Measurements from ENCODE around the gene GRK5.
"Not testable (repeated sequence)": the region's sequence is repeated elsewhere in the genome, so short reads cannot be mapped to it uniquely, and the experiment has no call there.

The GRK5 gene

DNA sequence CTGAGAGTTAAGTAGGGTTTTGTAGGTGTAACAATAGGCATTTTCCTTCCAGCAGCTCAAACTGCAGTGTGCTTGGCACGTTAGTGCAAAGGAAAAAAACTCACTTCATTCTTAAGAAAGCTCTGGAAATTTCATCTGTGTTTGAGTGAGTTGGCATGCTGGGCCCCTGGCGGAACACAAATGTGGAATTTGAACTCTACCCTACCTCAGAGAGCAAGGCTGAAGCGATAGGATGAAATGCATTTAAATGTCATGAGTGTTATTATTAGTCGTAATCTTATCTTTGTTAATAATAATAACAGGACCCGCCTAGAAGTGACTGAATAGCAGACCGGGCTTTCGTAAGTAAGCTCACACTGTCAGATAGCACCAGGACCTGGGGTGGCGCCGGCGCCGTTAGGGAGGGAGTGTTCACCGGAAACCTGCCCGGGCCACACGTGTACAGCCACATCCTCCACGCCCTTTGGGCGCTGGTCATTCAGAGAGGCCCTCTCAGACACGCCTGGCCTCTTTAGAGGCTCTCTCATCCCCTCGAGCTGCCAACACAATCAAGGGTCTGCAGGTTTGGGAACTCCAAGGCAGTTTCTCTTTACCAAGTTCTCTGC lies 63.5 kb downstream of the GRK5 start:
- DNase-seq (ENCODE audit: insufficient read length, low spot score) (no peak), FAIRE-seq (no peak)

DNA sequence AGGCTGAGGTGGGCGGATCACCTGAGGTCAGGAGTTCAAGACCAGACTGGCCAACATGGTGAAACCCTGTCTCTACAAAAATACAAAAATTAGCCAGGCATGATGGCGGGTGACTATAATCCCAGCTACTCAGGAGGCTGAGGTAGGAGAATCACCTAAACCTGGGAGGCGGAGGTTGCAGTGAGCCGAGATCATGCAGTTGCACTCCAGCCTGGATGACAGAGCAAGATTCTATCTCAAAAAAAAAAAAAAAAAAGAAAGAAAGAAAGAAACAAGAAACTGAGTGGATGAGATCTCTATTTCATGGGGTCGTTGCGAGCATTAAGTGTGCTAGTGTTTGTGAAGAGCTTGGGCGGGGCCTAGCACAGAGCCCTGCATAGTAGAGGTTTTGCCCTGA lies 65.0 kb downstream of the GRK5 start:
- DNase-seq (ENCODE audit: insufficient read length, low spot score); FAIRE-seq: not testable (repeated sequence)

DNA sequence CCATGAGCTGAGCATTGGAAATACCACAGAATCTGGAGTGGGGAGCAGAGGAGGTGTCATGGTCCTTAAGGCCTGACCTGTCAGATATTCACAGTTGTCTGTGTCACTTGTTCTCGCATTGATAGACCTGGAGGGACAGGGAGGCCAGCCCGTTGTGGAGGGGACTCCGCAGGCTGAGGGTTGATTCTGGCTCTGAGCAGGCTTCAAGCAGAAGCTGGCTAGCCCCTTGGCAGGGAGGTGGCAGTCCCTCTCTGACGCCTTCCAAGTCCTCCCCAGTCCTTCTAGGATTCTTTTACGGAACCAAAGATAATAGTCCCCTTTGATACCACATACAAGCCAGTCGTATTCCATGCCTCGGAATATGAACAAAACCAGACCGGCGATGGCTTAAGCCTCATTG lies 65.4 kb downstream of the GRK5 start:
- DNase-seq (ENCODE audit: insufficient read length, low spot score), result no peak
- FAIRE-seq, result no peak

DNA sequence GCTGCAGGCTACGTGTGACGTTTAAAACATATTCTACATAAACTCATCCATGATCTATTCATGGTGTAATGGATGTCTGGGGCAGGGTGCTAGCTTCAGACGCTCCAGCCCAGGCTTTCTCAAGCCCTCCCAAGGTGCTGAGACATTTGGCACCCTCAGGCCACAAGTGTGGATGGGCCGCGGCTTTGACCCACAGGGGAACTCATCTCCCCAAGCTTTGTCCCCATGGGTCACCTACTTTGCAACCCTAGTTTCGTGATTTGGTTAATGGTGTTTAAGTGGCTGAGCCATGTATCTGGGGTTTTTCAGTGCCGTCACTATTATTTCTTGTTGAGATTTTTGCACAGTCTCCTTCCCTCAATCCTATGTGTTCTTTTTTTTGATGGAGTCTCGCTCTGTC lies 66.0 kb downstream of the GRK5 start:
- DNase-seq (ENCODE audit: insufficient read length, low spot score) (no peak), FAIRE-seq (no peak)

DNA sequence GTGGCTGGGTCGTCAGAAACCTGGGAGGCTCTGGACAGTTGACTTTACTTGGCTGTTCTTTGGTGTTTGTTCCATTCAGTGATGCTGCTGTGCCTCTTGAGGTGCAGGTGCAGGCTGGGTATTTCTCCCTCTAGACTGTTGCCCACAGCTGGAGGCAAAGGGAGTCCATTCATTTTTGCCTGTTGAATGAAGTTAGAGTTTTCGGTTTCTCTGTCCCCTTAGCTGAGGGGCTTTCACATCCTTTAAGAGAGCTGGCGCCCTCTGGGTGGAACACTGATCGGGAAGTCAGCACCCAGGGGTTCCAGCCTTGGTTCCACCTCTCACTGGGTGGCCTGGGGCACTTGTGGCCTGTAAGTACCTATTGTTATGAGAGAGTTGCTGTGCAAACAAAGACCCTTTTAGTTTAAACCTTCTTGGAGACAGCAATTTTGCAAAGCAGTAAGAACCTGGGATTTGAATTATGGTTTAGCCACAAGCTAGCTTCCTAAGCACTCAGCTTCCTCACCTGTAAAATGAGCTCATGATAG lies 67.2 kb downstream of the GRK5 start:
- FAIRE-seq (no peak), DNase-seq (ENCODE audit: insufficient read length, low spot score) (no peak)

DNA sequence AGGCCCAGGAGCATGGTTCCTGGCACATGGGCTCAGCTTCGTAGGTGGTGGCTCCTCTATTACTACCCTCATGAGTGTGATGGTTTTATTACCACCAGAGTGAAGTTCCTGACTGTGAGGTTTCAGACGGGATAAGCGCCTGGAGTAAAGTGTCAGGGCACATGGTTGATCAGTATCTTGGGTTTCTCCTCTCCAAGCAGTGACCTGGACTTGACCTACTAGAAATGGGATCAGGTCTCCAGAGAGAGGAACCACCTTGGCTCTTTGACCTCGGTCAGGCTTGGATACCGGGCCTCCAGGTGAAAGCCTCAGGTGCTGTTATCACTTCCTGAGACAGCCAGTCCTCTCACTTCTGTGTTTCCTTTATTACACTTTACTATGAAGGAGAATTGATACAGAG lies 67.7 kb downstream of the GRK5 start:
- DNase-seq (ENCODE audit: insufficient read length, low spot score), result no peak
- FAIRE-seq, result no peak

DNA sequence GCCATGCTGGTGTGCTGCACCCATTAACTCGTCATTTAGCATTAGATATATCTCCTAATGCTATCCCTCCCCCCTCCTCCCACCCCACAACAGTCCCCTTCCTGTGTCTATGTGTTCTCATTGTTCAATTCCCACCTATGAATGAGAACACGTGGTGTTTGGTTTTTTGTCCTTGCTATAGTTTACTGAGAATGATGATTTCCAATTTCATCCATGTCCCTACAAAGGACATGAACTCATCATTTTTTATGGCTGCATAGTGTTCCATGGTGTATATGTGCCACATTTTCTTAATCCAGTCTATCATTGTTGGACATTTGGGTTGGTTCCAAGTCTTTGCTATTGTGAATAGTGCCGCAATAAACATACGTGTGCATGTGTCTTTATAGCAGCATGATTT lies 68.8 kb downstream of the GRK5 start:
- not testable (repeated sequence) for FAIRE-seq; DNase-seq (ENCODE audit: insufficient read length, low spot score)

DNA sequence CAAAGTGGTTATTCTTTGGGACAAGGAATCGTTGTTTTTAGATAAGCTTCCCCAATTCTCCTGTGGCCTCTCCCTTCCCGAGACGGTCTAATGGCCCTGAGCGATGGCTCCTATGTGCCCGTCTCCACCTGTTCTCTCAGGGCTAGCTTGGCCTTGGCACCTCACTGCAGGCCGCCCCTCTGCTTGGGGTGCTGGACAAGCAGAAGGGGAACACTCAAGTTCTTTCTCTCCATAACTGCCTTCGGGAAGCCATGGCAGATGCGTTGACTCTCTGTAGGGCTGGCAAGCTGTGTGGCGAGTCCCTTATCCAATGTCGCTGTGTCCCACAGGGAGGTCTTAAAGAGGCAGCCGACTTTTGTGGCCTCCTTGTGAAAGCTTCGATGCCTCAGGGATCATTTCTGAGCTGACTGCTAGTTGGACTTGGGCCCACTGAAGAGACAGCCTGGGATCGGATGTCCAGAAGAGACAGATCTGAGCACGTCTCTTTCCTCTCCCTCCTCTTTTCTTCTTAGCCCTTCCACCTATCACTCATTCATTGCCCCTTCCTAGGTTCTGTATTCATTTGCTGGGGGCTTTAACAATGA lies 70.8 kb downstream of the GRK5 start:
- no peak for FAIRE-seq
- DNase-seq (ENCODE audit: insufficient read length, low spot score), result no peak

DNA sequence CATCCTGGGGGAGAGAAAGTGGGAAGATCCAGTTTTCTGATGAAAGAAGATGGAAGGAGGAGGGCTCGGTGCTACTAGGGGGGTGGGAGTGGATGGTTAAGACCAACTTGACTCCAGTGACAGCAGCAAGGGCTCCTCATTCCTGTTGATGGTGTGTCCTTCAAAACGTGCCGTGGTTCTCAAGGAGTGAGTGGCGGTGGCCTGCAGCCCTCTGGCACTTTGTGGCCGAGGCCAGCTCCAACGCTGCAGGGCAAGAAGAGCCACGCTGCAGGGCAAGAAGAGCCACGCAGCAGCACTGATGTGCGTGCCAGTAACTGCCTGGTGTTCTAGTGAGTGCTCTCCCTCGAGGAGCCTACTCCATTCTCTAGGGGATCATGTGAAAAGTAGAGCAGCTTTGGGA lies 72.1 kb downstream of the GRK5 start:
- no peak for FAIRE-seq
- no peak for DNase-seq (ENCODE audit: insufficient read length, low spot score)

DNA sequence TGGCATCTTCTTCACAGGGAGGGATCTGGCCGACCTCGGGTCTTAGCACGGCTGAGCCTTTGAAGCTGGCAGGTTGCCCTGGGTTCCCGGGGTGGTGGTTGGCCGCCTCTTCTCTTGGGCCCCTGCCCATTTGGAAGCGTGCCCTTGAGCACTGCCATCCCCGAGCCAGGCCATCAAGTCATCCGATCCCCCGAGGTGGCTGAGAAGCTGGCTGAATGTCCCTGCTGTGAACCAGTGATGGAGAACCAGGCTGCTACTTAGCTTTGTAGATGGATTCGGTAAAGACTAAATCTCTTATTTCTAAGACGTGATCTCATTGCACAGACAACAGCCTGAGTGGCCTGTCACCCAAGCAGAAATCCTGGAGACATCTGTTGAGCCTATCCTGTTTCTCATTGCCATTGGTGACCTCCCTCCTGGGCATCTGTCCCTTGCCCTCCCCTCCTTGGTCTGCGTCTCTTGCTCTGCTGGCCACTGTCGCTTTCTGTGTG lies 74.3 kb downstream of the GRK5 start:
- FAIRE-seq, result no peak

DNA sequence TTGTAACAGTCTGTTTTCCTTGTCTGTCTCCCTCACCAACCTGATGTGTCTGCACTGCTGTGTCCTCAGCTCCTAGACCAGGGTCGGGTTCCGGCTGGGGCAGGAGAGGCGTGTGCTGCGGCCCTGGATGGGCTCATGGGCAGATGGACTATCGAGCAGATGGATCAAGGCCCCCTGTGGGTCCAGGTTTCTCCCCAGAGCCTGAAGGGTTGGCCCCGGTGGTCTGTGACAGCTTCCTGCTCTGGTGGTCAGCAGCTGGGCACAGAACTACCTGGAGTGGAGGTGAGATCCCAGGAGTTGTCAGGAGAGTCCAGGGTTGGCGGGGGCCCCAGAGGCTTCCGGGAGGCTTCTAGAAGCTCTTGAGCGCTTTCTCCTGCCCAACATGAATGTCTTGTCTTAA lies 75.1 kb downstream of the GRK5 start:
- no peak for FAIRE-seq

More for the DNA sequence above, 74.3 kb downstream of the GRK5 start:
- no peak for DNase-seq (ENCODE audit: insufficient read length, low spot score)

DNA sequence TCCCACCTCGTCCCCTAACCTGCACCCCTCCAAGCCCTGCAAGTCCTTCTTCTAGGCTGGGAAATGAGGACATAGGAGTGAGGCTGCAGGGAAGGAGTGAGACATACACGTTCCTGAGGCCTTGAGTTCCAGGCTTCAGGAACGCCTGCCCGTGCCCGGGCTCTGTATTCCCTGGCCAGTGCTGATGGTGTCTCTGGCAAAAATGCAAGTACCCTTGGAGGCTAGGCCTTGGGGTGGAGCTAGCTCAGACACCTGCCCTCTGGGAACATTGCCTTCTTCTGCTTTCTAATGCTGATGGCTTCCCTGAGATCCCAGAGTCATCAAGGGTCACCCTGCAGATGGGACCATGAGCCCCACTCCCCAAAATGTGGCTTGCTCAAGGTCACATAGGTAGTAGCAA lies 76.0 kb downstream of the GRK5 start:
- DNase-seq (ENCODE audit: insufficient read length, low spot score), result no peak
- no peak for FAIRE-seq

More for the DNA sequence above, 75.1 kb downstream of the GRK5 start:
- no peak for DNase-seq (ENCODE audit: insufficient read length, low spot score)

DNA sequence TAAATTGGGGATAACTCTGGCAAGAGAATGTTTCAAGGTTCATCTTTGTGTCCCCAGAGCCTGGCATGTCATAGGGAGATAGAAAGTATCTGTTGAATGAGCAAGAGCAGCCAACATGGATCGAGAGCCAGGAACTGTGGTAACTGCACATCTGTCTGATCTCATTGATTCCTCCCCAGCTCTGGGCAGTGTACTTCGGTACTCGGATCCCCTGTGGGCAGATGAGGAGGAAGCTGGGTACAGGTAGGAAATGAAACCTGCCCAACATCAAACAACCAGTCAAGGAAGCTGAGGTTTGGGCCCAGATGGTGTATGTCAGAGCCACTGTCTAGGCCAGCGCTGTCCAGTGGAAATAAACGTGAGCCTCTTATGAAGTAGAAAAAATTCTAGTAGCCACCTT lies 76.4 kb downstream of the GRK5 start:
- DNase-seq (ENCODE audit: insufficient read length, low spot score) (no peak), FAIRE-seq (no peak)

DNA sequence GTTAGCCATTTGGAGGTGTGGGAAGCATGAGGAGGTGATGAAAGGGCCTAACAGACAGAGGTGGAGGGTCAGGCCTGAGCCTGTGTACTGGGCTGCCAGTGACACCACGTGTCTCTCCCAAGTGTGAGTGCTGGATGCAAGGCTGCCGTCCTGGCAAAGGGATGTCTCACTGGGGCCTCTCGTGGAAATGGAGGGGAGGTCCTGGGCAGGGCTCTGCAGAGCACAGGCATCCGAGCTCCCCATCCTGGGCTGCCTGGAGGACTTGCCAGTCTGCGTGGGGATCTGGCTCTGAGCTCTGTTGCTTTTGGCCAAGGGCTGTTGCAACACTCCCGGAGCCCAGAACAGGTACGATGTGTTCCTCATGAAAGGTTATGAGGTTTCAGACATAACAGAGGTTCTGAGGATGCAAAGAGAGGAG lies 77.3 kb downstream of the GRK5 start:
- FAIRE-seq (no peak), DNase-seq (ENCODE audit: insufficient read length, low spot score) (no peak)

DNA sequence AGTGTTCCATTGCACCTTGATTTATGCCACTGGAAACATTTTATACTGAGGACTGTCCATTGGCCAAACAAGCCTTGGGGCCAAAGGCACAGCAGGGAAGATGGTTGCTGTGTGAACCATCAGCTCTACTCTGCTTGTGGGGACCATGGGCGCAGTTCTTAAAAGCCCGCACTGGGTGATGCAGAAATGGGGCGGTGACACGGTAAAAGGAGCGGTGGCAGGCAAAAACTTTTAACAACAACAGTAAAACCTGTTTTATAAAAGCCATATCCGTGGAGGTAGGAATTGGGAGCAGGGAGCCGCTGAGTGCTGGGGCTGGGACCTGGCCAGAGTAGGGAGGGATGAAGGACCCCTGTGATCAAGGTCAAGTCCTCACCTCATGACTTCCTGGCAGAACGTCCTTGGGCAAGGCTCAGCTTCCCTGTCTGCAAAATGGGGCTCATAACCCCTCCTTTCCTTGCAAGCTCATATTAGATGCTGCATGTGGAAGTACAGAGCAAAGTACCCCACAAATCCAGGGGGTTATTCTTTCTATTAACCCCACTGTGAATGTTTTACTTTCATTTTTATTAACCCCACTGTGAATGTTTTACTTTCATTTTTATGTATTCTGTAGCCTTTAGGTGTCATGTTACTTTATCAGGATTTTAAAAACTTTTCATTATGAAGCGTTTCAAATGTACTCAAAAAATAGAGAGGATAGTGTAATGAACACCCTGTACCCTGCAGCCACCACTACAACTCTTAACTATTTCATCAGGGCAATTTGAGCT lies 78.3 kb downstream of the GRK5 start:
- FAIRE-seq, result no peak

DNA sequence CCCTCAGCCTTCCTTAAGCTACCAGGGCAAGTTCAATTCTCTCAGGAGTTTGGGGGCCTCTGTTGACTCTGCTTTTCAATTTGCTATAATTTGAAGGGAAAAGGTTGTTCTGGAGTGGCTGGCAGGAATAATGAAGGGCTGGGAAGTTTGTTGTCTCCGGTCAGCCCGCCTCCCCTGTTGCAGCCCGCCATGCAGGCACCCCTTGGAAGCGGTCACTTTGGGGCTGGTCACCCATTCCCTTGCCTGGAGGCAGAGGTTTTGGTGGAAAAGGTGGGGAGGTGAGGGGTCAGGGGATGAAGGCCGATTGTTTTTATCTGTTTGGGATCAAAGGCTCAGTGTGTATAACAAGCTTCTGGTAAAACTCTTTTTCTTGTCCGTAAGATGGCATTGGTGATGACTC lies 79.1 kb downstream of the GRK5 start:
- no peak for FAIRE-seq
- no peak for DNase-seq (ENCODE audit: insufficient read length, low spot score)

More for the DNA sequence above, 78.3 kb downstream of the GRK5 start:
- DNase-seq (ENCODE audit: insufficient read length, low spot score), result no peak

DNA sequence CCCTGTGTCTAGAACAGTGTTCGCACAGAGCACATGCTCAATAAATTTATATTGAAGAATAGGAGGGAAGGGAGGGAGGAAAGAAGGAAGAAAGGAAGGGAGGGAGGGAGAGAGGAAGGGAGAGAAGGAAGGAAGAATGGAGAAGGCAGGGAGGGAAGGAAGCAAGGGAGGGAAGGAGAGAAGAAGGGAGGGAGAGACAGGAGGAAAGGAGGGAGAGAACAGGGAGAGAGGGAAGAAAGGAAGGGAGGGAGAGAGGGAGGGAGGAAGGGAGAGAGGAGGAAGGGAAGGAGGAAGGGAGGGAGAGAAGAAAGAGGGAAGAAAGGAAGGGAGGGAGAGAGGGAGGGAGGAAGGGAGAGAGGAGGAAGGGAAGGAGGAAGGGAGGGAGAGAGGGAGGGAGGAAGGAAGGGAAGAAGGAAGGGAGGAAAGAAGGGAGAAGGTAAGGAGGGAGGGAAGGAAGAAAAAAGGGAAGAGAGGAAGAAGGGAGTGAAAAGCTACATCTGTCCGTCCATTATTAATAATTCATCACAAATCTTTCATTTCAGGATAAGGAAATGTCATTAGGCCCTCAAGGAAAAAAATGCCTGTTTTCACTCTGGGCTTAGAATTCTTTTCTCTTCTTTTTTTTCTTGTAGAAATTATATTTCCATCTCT lies 79.7 kb downstream of the GRK5 start:
- FAIRE-seq (no peak), DNase-seq (ENCODE audit: insufficient read length, low spot score) (no peak)

DNA sequence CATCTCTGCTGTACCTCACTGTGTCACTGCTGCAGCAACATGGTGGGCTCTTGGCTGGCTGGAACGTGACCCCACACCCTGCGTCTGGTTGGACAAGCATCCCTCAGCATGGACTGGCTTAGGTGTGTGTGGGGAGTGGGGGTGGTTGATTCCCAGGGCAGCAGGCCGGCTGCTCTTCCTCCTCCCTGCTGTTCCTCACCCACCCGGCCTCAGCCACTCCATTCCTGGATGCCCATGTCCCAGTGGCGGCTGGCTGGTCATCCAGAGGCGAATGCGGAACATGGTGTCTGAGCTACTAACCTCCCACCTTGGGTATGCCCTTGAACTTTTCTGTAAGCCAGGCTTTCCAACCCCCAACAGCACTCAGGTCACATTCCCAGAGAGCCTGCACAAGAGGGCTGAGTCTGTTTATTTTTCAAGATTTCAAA lies 81.2 kb downstream of the GRK5 start:
- DNase-seq (ENCODE audit: insufficient read length, low spot score) (no peak), FAIRE-seq (no peak)

DNA sequence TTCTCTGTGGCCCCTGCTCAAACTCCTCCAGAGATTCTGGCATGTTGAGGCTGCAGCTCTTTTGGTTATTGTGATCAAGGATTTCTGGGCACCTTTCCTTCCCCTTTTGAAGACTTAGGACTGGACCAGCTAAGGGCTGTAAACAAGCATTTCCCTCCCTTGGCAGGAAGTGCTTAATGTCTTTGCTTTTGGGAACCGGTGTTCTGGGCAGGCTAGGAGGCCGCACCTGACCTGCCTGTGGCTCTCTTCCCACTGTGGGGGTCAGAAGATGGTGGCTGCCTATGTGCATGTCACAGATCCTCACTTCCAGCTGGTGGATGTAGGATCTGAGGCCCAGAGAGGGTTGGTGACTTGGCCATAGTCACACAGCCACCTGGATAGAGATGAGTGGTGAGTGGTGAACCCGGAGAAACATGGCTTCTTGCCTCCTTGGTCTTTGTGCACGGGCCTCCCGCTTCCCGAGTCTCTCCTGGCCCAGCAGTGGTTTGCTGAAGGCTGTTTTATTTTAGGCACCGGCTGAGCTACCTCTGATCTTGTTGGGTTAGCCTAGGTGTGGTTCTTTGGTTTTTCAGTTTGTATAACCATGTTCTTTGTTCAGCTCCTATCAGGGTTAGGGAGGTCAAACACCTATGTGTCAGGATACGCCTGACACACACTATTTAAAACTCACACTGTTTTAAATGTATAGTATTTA lies 82.0 kb downstream of the GRK5 start:
- DNase-seq (ENCODE audit: insufficient read length, low spot score), result no peak
- no peak for FAIRE-seq

DNA sequence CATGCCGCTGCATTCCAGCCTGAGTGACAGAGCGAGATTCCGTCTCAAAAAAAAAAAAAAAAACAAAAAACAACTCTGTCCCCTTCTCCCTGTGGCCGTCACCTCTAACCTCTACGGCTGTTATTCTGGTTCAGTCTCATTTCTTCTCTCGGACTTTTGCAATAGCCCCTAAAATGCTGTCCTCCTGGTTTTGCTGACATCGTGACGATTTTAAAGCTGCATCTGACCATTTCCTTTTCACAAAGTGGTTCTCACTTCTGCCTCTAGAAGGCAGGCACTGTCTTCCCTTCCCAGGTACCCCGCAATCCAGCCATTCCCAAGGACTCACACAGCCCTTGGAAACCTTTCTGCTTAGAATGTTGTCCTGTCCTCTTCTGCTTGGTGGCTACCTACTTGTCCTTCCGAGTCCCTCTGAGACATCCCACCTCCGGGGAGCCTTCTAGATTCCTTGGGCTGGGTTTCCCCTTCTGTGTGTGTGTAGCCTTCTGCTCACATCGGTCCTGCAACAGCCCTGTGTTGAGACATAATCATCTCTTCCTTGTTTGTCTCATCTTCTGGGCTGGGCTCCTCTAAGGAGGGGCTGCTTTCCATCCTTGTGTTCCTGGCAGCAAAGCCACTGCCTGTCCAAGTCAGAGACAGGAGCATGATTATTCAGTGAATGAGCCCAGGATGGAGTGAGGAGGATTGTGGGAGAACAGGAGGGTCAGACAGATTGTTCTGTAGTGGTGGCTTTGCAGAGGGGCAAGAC lies 83.1 kb downstream of the GRK5 start:
- DNase-seq (ENCODE audit: insufficient read length, low spot score), result no peak
- FAIRE-seq, result no peak
